Measurements from ENCODE around the gene PFAS. TPM values are rescaled to one million over a fixed set of nuclear protein-coding genes. Genes with fewer than 3 reads are reported as not detected.

Gene PFAS
- total RNA-seq, 4 donors from 2014 or later = 10.8 to 28.9 (median 16.0) TPM

DNA sequence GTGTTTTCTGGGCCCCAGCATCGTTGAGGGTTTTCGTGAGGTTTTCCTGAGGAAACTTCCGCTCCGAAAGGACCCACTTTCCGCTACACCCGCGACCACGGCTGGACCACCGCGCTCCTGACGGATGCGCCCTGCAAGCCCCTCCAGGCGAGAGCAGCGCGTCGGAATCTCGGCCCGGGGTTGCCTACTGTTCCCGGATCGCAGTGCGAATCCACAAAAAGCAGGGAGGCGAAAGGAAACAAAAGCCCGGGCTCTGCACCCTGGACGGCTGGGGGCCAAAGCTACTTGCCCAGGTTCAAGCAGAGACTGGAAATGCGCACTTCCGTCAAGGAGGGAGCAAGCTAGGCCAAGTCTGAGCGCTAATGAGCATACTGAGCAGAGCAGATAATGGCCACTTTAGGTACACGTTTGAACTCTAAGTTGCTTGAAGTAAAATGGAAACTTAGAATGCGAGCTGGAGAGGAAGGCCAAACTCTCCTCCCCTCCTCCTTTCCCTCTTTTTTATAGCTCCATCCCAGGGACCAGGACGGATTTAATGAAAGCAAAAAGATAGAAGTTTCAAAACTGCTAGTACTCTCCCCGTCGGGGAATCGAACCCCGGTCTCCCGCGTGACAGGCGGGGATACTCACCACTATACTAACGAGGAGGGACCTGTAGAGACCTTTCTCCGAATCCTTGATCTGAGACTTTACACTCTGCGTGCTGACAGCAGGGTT is 27.3 kb upstream of the PFAS start:
- H3K27ac ChIP-seq = peak overlapping the region; percentile 95 to 98 (median 98)
- TF ChIP-seq POLR2AphosphoS5 (IDR thresholded peaks at IDR 0.05) = peak; percentile 32
- TF ChIP-seq POLR2A (IDR thresholded peaks at IDR 0.05) = no peak
- TF ChIP-seq EP300 (IDR thresholded peaks at IDR 0.05) = no peak
- TF ChIP-seq, protein P1, sequence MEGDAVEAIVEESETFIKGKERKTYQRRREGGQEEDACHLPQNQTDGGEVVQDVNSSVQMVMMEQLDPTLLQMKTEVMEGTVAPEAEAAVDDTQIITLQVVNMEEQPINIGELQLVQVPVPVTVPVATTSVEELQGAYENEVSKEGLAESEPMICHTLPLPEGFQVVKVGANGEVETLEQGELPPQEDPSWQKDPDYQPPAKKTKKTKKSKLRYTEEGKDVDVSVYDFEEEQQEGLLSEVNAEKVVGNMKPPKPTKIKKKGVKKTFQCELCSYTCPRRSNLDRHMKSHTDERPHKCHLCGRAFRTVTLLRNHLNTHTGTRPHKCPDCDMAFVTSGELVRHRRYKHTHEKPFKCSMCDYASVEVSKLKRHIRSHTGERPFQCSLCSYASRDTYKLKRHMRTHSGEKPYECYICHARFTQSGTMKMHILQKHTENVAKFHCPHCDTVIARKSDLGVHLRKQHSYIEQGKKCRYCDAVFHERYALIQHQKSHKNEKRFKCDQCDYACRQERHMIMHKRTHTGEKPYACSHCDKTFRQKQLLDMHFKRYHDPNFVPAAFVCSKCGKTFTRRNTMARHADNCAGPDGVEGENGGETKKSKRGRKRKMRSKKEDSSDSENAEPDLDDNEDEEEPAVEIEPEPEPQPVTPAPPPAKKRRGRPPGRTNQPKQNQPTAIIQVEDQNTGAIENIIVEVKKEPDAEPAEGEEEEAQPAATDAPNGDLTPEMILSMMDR (IDR thresholded peaks at IDR 0.05) = peak in 1 of 4 experiments; percentile 2
- H3K4me3 ChIP-seq = peak overlapping the region; percentile 48 to 73
- 0% methylated on average over 9 of the region's 40 CpGs; no CpG with 5 or more reads in 1 of the 2 donors for WGBS, 2 donors (ENCODE audit: low coverage in 1 of 2)
- no peaks in the 10 kb centered on the region for H3K36me3 ChIP-seq
- ATAC-seq = peak; percentile 76
- H3K9me3 ChIP-seq = no peaks in the 10 kb centered on the region
- peaks cover 0 to 53% (median 13%) of the 10 kb centered on the region in 3 donors for H3K4me1 ChIP-seq
- no peaks in the 10 kb centered on the region for H3K27me3 ChIP-seq

GRCh38 chr17:8222380-8222629 is 26.8 kb upstream of the PFAS start:
- TF ChIP-seq EP300 (IDR thresholded peaks at IDR 0.05) (no peak), POLR2A (IDR thresholded peaks at IDR 0.05) (no peak), POLR2AphosphoS5 (IDR thresholded peaks at IDR 0.05) (no peak)
- TF ChIP-seq, protein P1 (IDR thresholded peaks at IDR 0.05) = no peak
- Histone ChIP-seq H3K4me1 (peaks cover 0 to 58% (median 17%) of the 10 kb centered on the region in 3 donors), H3K4me3 (peak overlapping the region; percentile 48 to 73), H3K9me3 (no peaks in the 10 kb centered on the region), H3K36me3 (peaks cover 0 to 2% of the 10 kb centered on the region in 2 donors), H3K27me3 (no peaks in the 10 kb centered on the region), H3K27ac (peak overlapping the region; percentile 95 to 98 (median 98))
- no peak for ATAC-seq
- WGBS, 2 donors (ENCODE audit: low coverage in 1 of 2) = 0% methylated on average over 3 of the region's 9 CpGs

DNA sequence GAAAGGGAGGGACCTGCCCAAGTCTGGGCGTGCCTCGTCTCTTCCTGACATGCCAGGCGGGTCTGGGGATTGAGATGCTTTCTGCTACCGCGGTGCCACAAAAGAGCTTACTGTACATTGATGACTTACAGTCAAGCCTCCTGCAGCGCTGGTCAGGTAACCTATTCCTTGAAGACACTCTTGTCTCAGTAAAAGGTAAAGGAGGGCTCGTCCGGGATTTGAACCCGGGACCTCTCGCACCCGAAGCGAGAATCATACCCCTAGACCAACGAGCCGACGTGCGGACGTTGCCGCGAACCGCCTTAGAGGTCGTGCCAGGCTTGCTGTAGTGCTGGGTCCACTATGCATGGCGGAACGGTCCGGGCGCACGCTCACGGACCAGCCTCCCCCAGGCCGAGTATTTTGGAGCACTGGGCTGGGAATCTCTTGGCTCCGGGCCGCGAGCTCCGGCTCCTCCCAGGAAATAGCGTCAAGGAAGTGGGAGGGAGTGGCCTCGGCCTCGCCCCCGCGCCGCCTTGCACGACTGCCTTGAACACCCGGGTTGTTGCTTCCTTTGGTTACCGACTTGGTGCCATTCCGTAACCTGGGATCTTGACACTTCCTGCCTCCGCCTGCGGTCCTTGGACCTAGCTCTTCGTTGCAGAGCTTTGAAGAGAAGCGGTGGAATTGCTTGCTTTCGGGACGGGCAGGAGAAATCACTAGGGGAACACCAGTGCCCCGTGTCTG is 26.3 kb upstream of the PFAS start:
- WGBS, 2 donors (ENCODE audit: low coverage in 1 of 2) = 0% methylated on average over 2 of the region's 49 CpGs; no CpG with 5 or more reads in 1 of the 2 donors
- H3K36me3 ChIP-seq = peaks cover 0 to 7% of the 10 kb centered on the region in 2 donors
- peak overlapping the region; percentile 48 to 73 for H3K4me3 ChIP-seq
- no peak for TF ChIP-seq EP300 (IDR thresholded peaks at IDR 0.05)
- peak; percentile 44 to 59 for TF ChIP-seq POLR2A (IDR thresholded peaks at IDR 0.05)
- TF ChIP-seq, protein P1 (IDR thresholded peaks at IDR 0.05) = no peak
- TF ChIP-seq POLR2AphosphoS5 (IDR thresholded peaks at IDR 0.05) = peak; percentile 76
- peaks cover 0 to 60% (median 18%) of the 10 kb centered on the region in 3 donors for H3K4me1 ChIP-seq
- H3K9me3 ChIP-seq = no peaks in the 10 kb centered on the region
- H3K27ac ChIP-seq = peak overlapping the region; percentile 95 to 98 (median 98)
- no peaks in the 10 kb centered on the region for H3K27me3 ChIP-seq
- peak; percentile 80 for ATAC-seq

GRCh38 chr17:8223356-8224126 is 25.5 kb upstream of the PFAS start:
- H3K4me3 ChIP-seq = peak overlapping the region; percentile 48 to 73
- no peak for ATAC-seq
- peaks cover 0 to 14% of the 10 kb centered on the region in 2 donors for H3K36me3 ChIP-seq
- no peaks in the 10 kb centered on the region for H3K27me3 ChIP-seq
- peaks cover 0 to 60% (median 18%) of the 10 kb centered on the region in 3 donors for H3K4me1 ChIP-seq
- TF ChIP-seq POLR2A (IDR thresholded peaks at IDR 0.05) = no peak
- TF ChIP-seq POLR2AphosphoS5 (IDR thresholded peaks at IDR 0.05) = no peak
- TF ChIP-seq, protein P1 (IDR thresholded peaks at IDR 0.05) = peak in 2 of 4 experiments; percentile 9 to 40
- TF ChIP-seq EP300 (IDR thresholded peaks at IDR 0.05) = no peak
- H3K9me3 ChIP-seq = no peaks in the 10 kb centered on the region
- peak overlapping the region; percentile 95 to 98 (median 98) for H3K27ac ChIP-seq
- whole genome bisulfite sequencing, 2 donors (ENCODE audit: low coverage in 1 of 2) = 0% methylated on average over 1 of the region's 27 CpGs; no CpG with 5 or more reads in 1 of the 2 donors

Measured in gastroesophageal sphincter (tissue), 4 donors.